ENCODE results near the gene BSDC1. TPM values are rescaled to one million over a fixed set of nuclear protein-coding genes. Genes with fewer than 3 reads are reported as not detected.

The BSDC1 gene
- total and polyA plus RNA-seq, 2 donors, result 35.3 to 36.6 TPM

GRCh38 chr1:32364836-32365235 is 29.4 kb downstream of the BSDC1 start:
- no peaks in the 10 kb centered on the region for H3K9me3 ChIP-seq (ENCODE audit: control insufficient read depth in 2 of 2, insufficient read depth in 1 of 2, low read length in 1 of 2)
- whole genome bisulfite sequencing, result 98% methylated on average over 5 of the region's 5 CpGs
- H3K4me1 ChIP-seq (ENCODE audit: control insufficient read depth in 2 of 2, insufficient read depth in 2 of 2, low read length in 2 of 2), result peaks cover 7 to 10% of the 10 kb centered on the region in 2 donors
- no peak overlapping the region for H3K27ac ChIP-seq (ENCODE audit: low read depth in 1 of 2, low read length in 1 of 2)
- H3K4me3 ChIP-seq (ENCODE audit: low read length in 2 of 2), result no peak overlapping the region
- peaks cover 10 to 27% of the 10 kb centered on the region in 2 donors for H3K27me3 ChIP-seq (ENCODE audit: control insufficient read depth in 2 of 2, insufficient read depth in 1 of 2, low read length in 1 of 2)
- DNase-seq (ENCODE audit: low read depth in 6 of 9, low spot score in 9 of 9), result no peak
- H3K36me3 ChIP-seq (ENCODE audit: control insufficient read depth in 2 of 2, insufficient read depth in 2 of 2, low read length in 1 of 2), result peaks cover 50 to 56% of the 10 kb centered on the region in 2 donors

GRCh38 chr1:32363713-32364112 is 30.5 kb downstream of the BSDC1 start:
- Histone ChIP-seq H3K4me3 (ENCODE audit: low read length in 2 of 2) (no peak overlapping the region), H3K36me3 (ENCODE audit: control insufficient read depth in 2 of 2, insufficient read depth in 2 of 2, low read length in 1 of 2) (peaks cover 43 to 49% of the 10 kb centered on the region in 2 donors), H3K9me3 (ENCODE audit: control insufficient read depth in 2 of 2, insufficient read depth in 1 of 2, low read length in 1 of 2) (no peaks in the 10 kb centered on the region), H3K4me1 (ENCODE audit: control insufficient read depth in 2 of 2, insufficient read depth in 2 of 2, low read length in 2 of 2) (peaks cover 11 to 14% of the 10 kb centered on the region in 2 donors), H3K27me3 (ENCODE audit: control insufficient read depth in 2 of 2, insufficient read depth in 1 of 2, low read length in 1 of 2) (peaks cover 10 to 27% of the 10 kb centered on the region in 2 donors), H3K27ac (ENCODE audit: low read depth in 1 of 2, low read length in 1 of 2) (no peak overlapping the region)
- 98% methylated on average over 12 of the region's 12 CpGs for WGBS
- no peak for DNase-seq (ENCODE audit: low read depth in 6 of 9, low spot score in 9 of 9)

GRCh38 chr1:32362474-32363313 is 31.5 kb downstream of the BSDC1 start, which contains the start of the genes FAM229A and TSSK3:
Gene FAM229A, minus strand, starts transcription at chr1:32362485. Its CDS starts 394 bp downstream, at chr1:32362091.
Gene TSSK3, plus strand, starts transcription at chr1:32362539. Its CDS starts 163 bp downstream, at chr1:32362702.
- H3K9me3 ChIP-seq (ENCODE audit: control insufficient read depth in 2 of 2, insufficient read depth in 1 of 2, low read length in 1 of 2), result no peaks in the 10 kb centered on the region
- H3K27me3 ChIP-seq (ENCODE audit: control insufficient read depth in 2 of 2, insufficient read depth in 1 of 2, low read length in 1 of 2), result peaks cover 10 to 27% of the 10 kb centered on the region in 2 donors
- no peak within 1 kb of the TSS for H3K27ac ChIP-seq (ENCODE audit: low read depth in 1 of 2, low read length in 1 of 2)
- H3K36me3 ChIP-seq (ENCODE audit: control insufficient read depth in 2 of 2, insufficient read depth in 2 of 2, low read length in 1 of 2), result peaks cover 33 to 40% of the 10 kb centered on the region in 2 donors
- WGBS, result 88% methylated on average over 17 of the region's 17 CpGs
- peak within 1 kb of the TSS in 1 of 2 donors; percentile 40 for H3K4me3 ChIP-seq (ENCODE audit: low read length in 2 of 2)
- no peak for DNase-seq (ENCODE audit: low read depth in 6 of 9, low spot score in 9 of 9)
- H3K4me1 ChIP-seq (ENCODE audit: control insufficient read depth in 2 of 2, insufficient read depth in 2 of 2, low read length in 2 of 2), result peaks cover 11 to 14% of the 10 kb centered on the region in 2 donors

GRCh38 chr1:32361674-32362473 is 32.4 kb downstream of the BSDC1 start:
- Histone ChIP-seq H3K4me1 (ENCODE audit: control insufficient read depth in 2 of 2, insufficient read depth in 2 of 2, low read length in 2 of 2) (peaks cover 11 to 14% of the 10 kb centered on the region in 2 donors), H3K4me3 (ENCODE audit: low read length in 2 of 2) (peak overlapping the region in 1 of 2 donors; percentile 40), H3K27me3 (ENCODE audit: control insufficient read depth in 2 of 2, insufficient read depth in 1 of 2, low read length in 1 of 2) (peaks cover 10 to 27% of the 10 kb centered on the region in 2 donors), H3K9me3 (ENCODE audit: control insufficient read depth in 2 of 2, insufficient read depth in 1 of 2, low read length in 1 of 2) (no peaks in the 10 kb centered on the region), H3K36me3 (ENCODE audit: control insufficient read depth in 2 of 2, insufficient read depth in 2 of 2, low read length in 1 of 2) (peaks cover 25 to 32% of the 10 kb centered on the region in 2 donors), H3K27ac (ENCODE audit: low read depth in 1 of 2, low read length in 1 of 2) (no peak overlapping the region)
- 5% methylated on average over 91 of the region's 91 CpGs for WGBS
- DNase-seq (ENCODE audit: low read depth in 6 of 9, low spot score in 9 of 9), result peak in 1 of 9 donors; percentile 30

GRCh38 chr1:32361308-32361673 is 33.0 kb downstream of the BSDC1 start:
- Histone ChIP-seq H3K27ac (ENCODE audit: low read depth in 1 of 2, low read length in 1 of 2) (no peak overlapping the region), H3K4me1 (ENCODE audit: control insufficient read depth in 2 of 2, insufficient read depth in 2 of 2, low read length in 2 of 2) (peaks cover 11 to 14% of the 10 kb centered on the region in 2 donors), H3K9me3 (ENCODE audit: control insufficient read depth in 2 of 2, insufficient read depth in 1 of 2, low read length in 1 of 2) (no peaks in the 10 kb centered on the region), H3K4me3 (ENCODE audit: low read length in 2 of 2) (peak overlapping the region in 1 of 2 donors; percentile 40), H3K36me3 (ENCODE audit: control insufficient read depth in 2 of 2, insufficient read depth in 2 of 2, low read length in 1 of 2) (peaks cover 19 to 27% of the 10 kb centered on the region in 2 donors), H3K27me3 (ENCODE audit: control insufficient read depth in 2 of 2, insufficient read depth in 1 of 2, low read length in 1 of 2) (peaks cover 10 to 27% of the 10 kb centered on the region in 2 donors)
- no peak for DNase-seq (ENCODE audit: low read depth in 6 of 9, low spot score in 9 of 9)
- 73% methylated on average over 35 of the region's 35 CpGs for WGBS

- Histone ChIP-seq H3K27me3 (ENCODE audit: control insufficient read depth in 2 of 2, insufficient read depth in 1 of 2, low read length in 1 of 2) (peaks cover 10 to 27% of the 10 kb centered on the region in 2 donors), H3K36me3 (ENCODE audit: control insufficient read depth in 2 of 2, insufficient read depth in 2 of 2, low read length in 1 of 2) (peaks cover 6 to 12% of the 10 kb centered on the region in 2 donors), H3K4me1 (ENCODE audit: control insufficient read depth in 2 of 2, insufficient read depth in 2 of 2, low read length in 2 of 2) (peaks cover 11 to 17% of the 10 kb centered on the region in 2 donors), H3K9me3 (ENCODE audit: control insufficient read depth in 2 of 2, insufficient read depth in 1 of 2, low read length in 1 of 2) (no peaks in the 10 kb centered on the region), H3K27ac (ENCODE audit: low read depth in 1 of 2, low read length in 1 of 2) (no peak overlapping the region), H3K4me3 (ENCODE audit: low read length in 2 of 2) (no peak overlapping the region)
- WGBS, result 95% methylated on average over 3 of the region's 3 CpGs
- no peak for DNase-seq (ENCODE audit: low read depth in 6 of 9, low spot score in 9 of 9)
These were observed 35.8 kb downstream of the BSDC1 start for GRCh38 chr1:32358435-32358834.

GRCh38 chr1:32357614-32358013 is 36.6 kb downstream of the BSDC1 start:
- 90% methylated on average over 6 of the region's 6 CpGs for WGBS
- H3K27ac ChIP-seq (ENCODE audit: low read depth in 1 of 2, low read length in 1 of 2), result no peak overlapping the region
- peaks cover 10 to 23% of the 10 kb centered on the region in 2 donors for H3K27me3 ChIP-seq (ENCODE audit: control insufficient read depth in 2 of 2, insufficient read depth in 1 of 2, low read length in 1 of 2)
- no peak for DNase-seq (ENCODE audit: low read depth in 6 of 9, low spot score in 9 of 9)
- H3K9me3 ChIP-seq (ENCODE audit: control insufficient read depth in 2 of 2, insufficient read depth in 1 of 2, low read length in 1 of 2), result no peaks in the 10 kb centered on the region
- H3K36me3 ChIP-seq (ENCODE audit: control insufficient read depth in 2 of 2, insufficient read depth in 2 of 2, low read length in 1 of 2), result peaks cover 2 to 5% of the 10 kb centered on the region in 2 donors
- H3K4me3 ChIP-seq (ENCODE audit: low read length in 2 of 2), result no peak overlapping the region
- H3K4me1 ChIP-seq (ENCODE audit: control insufficient read depth in 2 of 2, insufficient read depth in 2 of 2, low read length in 2 of 2), result peaks cover 11 to 25% of the 10 kb centered on the region in 2 donors

GRCh38 chr1:32356478-32356877 is 37.8 kb downstream of the BSDC1 start:
- WGBS, result 94% methylated on average over 1 of the region's 1 CpG
- Histone ChIP-seq H3K4me3 (ENCODE audit: low read length in 2 of 2) (no peak overlapping the region), H3K27ac (ENCODE audit: low read depth in 1 of 2, low read length in 1 of 2) (no peak overlapping the region), H3K9me3 (ENCODE audit: control insufficient read depth in 2 of 2, insufficient read depth in 1 of 2, low read length in 1 of 2) (no peaks in the 10 kb centered on the region), H3K36me3 (ENCODE audit: control insufficient read depth in 2 of 2, insufficient read depth in 2 of 2, low read length in 1 of 2) (peaks cover 2 to 5% of the 10 kb centered on the region in 2 donors), H3K27me3 (ENCODE audit: control insufficient read depth in 2 of 2, insufficient read depth in 1 of 2, low read length in 1 of 2) (peaks cover 4 to 15% of the 10 kb centered on the region in 2 donors), H3K4me1 (ENCODE audit: control insufficient read depth in 2 of 2, insufficient read depth in 2 of 2, low read length in 2 of 2) (peaks cover 12 to 30% of the 10 kb centered on the region in 2 donors)
- DNase-seq (ENCODE audit: low read depth in 6 of 9, low spot score in 9 of 9), result no peak
